Activated naive CD4-positive, alpha-beta T cell (primary cell): ENCODE results near the gene POPDC3.

Experiments used
- DNase-seq, 4 experiments: peaks; one replicate each; lab custom pipeline; 2025; lab: John Stamatoyannopoulos, UW

POPDC3 gene

DNA sequence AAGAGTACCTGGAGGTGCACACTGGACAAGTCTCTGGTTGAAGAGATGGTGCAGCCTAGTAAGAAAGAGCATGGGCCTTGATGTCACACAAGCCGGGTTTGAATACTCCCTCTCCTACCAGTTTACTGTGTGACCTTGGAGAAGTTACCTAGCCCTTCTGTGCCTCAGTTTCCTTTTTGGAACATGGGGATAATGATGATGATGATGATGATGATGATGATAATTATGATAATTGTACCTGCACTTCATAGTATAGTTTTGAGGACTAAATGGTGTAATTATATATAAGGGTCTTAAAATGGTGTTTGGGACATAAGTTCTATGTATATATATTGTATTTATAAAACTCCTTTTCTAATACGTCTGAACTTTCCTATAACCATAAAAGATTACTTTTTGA lies 41.7 kb downstream of the POPDC3 start:
- DNase-seq: no peak

DNA sequence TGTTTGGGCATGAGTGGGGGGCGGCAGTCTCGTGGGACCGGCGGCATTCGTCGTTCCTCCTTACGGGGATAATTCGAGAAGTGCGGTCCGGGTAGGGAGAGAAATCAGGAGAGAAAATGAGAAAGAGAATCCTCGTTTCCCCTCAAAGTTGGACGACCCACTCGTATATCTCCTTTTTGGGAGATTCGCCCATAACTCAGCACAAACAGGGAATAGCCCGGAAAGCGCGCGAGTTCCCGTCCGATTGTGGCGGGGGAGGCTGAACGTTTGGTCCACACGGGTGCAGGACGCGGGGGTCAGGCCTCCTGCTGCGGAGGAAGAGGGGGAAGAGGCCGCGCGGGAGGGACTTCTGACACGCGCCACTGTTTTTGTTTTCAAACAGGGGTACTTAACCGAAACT lies 42.4 kb downstream of the POPDC3 start:
- no peak for DNase-seq

DNA sequence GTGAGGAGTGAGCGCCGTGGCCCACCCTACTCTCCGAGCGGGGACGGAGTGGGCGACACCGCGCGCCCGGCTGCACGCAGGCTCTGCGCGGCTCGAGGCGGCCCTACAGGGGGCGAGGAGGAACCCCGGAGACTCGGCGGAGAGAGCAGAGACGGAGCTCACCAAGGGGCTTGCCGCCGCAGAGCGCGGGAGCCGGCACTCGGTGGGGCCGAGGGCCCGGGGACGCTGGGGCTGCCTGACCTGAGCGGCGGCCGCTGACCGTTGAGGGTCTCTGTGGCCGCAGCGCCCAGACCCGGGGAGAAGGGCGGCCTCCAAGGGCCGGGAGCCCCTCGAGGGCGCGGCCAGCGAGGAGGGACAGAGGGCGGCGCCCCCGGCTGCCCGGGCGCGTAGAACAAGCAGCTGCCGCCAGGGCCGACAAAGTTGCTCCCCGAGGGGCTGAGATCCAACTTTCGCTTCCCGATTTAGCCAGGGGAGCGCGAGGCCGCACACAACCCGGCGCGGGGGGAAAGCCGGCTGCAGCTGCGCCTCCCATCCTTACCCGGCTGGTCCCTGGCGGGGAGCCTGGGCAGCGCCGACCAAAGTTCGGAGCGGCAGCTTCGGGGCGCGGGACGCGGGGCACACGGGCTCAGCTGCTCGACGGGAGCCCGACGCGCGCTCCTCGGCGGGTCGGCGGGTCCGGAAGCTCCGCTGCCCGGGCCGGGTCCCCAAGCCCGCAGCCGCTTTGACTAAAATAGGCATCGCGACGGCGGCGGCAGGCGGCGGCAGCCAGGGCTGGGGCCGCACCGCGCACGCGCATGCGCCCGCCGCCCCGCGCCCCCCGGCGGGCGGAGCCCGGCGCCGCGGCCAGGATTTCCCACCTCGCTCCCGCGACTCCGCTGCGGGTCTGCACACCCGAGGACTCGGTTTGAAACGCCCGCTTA lies 43.1 kb downstream of the POPDC3 start:
- DNase-seq: no peak

DNA sequence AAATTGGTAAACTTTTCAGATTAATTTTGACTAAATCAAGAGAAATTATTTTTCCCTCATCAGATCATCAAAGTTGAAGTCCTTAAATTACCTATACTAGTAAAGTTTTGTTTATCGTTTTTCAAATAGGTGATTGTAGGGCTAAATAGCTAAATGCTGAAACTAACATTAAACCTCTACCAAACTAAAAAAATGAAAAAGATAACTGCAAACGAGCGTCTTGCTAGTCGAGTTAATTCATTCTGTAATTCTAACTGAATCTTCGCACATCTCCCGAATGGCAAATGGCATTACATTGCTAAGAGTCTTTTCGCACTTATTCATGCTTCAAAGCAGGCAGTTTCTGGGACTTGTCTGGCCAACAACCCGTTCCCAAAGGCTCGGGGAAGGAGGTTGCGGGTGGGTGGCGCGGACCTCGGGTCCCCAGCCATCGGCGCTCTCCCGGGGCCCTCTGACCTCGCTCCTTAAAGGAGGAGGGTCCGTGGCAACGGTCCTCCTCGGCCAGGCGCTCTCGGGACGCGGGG lies 43.8 kb downstream of the POPDC3 start:
- no peak for DNase-seq

DNA sequence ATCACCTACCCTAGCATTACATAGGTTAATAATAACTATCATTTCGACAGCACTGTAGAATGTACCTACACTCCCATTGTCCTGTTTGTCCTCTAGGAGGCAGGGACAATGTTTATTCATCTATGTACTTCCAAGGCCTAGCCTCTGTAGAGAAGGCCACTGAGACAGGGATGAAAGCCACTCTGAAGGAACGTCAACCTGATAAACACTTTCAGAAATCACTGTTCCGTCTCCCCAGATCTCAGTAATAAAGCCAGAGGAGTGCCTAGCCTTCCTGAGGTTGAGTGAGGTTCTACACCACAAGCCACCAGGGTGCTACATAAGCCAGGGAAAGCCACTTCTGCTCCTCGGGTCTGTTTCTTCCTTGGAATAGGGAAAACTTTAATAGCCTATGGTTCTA lies 44.8 kb downstream of the POPDC3 start:
- DNase-seq: no peak

DNA sequence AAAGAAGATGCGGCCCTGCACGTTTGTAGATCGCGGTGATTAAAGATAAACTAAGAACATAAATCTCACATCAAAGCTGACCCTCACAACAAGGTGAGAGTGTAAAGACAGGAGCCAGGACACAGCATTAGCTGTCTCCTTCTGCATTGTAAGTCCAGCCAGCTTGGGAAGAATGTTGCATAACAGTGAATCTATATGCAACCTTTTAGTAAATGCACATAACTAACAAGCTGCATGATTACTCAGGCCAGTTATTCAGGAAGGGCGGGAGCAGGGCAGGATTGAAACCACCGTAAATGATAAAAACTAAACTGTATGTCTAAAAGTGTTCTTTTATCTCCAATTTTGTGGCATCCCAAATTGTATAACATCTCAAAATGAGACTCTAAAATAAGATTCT lies 57.1 kb downstream of the POPDC3 start:
- DNase-seq: no peak

DNA sequence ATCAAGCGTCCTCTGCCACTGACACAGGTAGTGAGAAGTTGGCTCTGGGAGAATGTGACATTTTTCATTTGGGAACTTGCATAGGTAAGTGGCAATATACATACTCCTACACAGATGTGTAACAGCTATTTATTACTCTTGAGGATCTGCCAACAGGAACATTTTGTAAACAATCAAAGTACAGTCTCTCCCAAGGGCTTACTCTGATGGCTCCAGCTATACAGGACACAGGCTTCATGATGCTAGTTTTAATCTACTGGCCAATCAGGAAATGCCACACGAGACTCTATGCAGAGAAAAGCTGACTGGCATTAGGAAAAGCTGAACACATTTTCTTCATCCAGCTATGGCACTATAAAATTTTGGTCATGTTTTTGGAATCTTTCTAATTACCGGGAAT lies 57.8 kb downstream of the POPDC3 start:
- no peak for DNase-seq

DNA sequence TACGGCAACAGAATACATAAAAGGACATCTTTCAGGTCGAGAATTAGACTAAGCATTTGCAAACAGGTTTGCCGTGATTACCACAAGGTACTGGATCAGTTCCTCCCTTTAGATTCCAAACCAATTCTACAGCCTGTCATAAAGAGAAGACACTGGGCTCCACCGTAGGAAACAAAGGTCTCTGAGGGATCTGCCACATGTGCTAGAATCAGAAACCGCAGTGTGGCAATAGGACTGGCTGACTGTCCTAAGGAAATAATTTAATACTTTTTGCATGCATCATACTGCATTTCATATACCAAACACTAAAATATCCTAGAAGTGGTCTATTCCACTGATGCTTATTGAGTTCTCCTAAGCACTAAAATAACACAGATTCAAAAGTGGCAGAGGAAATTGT lies 59.2 kb downstream of the POPDC3 start:
- no peak for DNase-seq

DNA sequence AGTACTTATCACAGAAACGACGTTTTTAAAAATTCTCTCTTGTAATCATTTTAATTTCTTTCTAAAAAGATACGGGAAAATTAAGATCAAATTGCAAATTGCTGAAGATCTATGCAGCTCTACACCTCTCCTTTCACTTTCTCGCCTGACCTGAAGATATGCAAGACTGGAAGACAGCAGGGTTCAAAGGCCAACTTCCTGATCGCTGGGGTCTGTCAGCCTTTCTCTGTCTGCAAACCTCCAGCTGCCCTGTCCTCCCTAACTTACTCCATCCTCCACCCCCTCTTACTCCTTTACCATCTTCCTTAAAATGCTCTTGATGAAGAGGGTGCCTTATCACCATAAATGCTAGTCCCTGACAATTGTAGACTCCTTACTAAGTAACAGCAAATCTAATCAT lies 63.7 kb downstream of the POPDC3 start:
- no peak for DNase-seq

DNA sequence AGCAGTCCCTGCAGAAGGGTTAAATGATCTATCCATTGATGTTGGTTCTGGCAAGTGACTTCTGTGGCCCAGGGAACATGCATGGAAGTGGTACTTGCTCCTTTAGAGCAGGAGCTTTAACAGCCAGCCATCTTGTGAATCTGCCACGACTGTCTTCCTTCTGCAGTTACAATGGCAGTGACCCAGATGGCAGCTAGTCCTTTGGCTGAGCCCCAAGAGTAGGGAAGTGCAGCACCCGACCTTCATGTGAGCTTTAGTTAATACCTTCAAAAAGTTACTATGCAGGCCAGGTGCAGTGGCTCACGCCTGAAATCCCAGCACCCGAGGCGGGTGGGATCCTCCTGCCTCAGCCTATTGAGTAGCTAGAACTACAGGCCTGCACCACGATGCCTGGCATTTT lies 66.4 kb downstream of the POPDC3 start:
- no peak for DNase-seq

DNA sequence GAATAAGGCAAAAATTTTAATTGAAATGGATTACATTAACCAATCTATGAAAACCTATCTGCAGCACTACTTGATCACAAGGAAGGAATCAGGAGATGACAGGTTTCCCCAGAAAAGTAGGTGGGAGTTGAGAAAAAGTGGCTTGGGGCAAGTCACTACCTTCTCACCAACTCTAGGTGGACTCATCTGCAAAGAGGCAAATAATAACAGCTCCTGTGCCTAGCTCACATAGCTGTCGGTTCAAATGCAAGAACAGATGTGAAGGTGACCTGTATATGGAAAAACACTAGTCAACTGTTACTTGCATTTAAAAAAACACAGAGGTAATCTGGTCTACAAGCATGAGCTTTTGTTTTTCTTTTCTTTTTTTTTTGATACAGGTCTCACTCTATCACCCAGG lies 67.2 kb downstream of the POPDC3 start:
- no peak for DNase-seq

DNA sequence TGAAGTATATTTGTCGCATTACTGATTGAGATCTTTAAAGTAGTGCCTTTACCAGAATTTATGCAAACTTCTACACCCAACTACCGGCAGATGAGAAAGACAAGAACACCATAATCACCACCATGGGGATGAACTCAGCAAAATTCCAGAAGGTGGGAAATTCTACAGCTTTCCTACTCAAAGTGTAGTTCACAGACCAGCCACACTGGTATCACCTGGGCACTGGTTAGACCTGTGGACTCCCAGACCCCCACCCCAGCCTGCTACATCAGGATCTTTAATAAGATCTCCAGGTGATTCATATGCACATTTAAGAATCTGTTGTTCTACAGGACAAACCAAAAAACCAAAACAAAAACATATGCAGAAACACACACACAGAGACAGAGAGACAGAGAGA lies 67.9 kb downstream of the POPDC3 start:
- no peak for DNase-seq

DNA sequence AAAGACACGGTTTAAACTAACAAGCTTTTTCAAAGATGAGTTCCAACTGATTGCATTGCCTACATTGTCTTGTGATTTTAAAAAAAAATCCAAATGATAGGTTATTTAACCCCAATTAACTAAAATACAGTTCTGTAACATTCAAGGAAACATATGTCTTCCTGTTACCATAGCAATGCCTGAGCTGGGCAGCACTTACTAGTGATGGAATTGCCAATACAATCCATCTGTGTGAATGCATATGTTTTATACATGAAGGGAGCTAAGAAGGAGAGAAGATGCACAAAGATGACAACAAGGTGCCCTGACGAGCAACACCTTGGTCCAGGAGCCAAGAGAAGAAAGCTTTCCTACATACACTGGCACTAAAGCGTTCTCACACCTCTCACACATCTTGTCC lies 68.7 kb downstream of the POPDC3 start:
- no peak for DNase-seq

DNA sequence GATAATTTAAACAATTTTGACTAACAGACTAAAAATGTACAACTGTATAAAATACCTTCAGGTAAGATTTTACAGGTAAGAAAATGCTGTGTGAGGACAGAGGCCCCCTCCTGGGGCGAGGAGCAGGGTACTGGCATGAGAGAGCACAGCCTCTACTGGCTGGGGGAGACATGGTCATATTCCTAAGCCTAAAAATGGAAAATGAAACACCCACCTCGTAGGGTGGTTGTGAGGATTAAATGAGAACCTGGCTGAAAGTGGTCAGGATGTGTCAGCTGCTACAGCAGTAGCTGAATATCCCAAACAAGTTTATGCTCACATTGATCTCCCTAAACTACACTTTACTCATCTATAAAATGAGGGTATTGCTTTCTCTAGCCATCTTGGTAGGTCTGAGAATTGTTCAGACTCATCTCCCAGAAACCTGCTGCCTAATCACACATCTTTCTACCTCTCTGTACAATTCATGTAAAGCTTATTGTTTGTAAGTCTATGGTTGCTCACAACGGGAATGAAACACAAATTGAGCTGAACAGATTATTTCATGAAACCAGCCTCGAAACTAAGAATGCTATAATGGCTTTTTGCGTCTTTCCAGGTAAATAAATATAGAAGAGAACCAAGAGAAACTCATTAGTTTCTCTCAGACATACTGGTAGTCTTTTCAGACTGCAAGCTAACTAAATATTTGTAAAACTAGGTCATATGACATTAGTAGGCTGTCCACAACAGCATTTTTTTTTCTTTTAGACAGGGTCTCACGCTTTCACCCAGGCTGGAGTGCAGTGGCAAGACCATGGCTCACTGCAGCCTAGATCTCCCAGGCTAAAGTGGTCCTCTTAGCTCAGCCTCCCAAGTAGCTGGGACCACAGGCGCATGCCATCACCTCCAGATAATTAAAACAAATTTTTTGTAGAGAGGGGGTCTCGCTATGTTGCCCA lies 69.6 kb downstream of the POPDC3 start:
- DNase-seq: no peak

DNA sequence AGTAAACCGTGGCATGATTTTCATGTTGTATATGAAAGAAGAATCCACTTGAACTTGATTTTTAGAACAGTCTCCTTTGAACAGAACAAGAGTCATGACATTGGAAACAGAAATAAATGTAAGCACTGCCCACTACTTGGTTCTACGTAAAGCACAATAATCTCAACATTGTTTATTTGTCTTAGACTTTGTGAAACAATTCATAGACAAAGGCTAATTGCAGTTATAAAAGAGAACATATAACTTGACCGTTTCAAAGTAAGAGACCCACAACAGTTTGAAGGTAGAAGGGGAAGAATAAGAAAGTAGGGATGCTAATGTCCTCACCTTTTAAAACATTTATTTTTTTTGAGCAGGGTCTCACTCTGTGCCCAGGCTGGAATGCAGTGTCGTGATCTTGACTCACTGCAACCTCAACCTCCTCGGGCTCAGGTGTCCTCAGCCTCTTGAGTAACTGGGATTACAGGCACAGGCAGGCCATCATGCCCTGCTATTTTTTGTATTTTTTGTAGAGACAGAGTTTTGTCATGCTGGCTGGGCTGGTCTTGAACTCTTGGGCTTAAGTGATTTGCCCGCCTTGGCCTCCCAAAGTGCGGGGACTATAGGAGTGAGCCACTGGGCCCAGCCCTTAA lies 71.1 kb downstream of the POPDC3 start:
- no peak for DNase-seq
